ENCODE measurements around the gene APRT.
"Not testable (repeated sequence)": the region's sequence is repeated elsewhere in the genome, so short reads cannot be mapped to it uniquely, and the experiment has no call there.

The APRT gene

GRCh38 chr16:88772871-88773811 lies 38.6 kb downstream of the APRT start:
- no peak for DNase-seq (ENCODE audit: low read depth in 2 of 2)

GRCh38 chr16:88771781-88772180 lies 39.9 kb downstream of the APRT start:
- DNase-seq (ENCODE audit: low read depth in 2 of 2) = not testable (repeated sequence)

GRCh38 chr16:88771294-88771772 lies 40.4 kb downstream of the APRT start:
- DNase-seq (ENCODE audit: low read depth in 2 of 2) = no peak

GRCh38 chr16:88770461-88771293 lies 41.1 kb downstream of the APRT start:
- DNase-seq (ENCODE audit: low read depth in 2 of 2) = no peak

- DNase-seq (ENCODE audit: low read depth in 2 of 2) = no peak
Observed at GRCh38 chr16:88769617-88770460, 41.9 kb downstream of the APRT start.

GRCh38 chr16:88768071-88768783 lies 43.5 kb downstream of the APRT start:
- no peak for DNase-seq (ENCODE audit: low read depth in 2 of 2)

GRCh38 chr16:88767546-88768070 lies 44.1 kb downstream of the APRT start:
- no peak for DNase-seq (ENCODE audit: low read depth in 2 of 2)

- no peak for DNase-seq (ENCODE audit: low read depth in 2 of 2)
Observed at GRCh38 chr16:88766975-88767374, 44.8 kb downstream of the APRT start.

- DNase-seq (ENCODE audit: low read depth in 2 of 2) = no peak
Observed at GRCh38 chr16:88764913-88765349, 46.8 kb downstream of the APRT start.

- no peak for DNase-seq (ENCODE audit: low read depth in 2 of 2)
Observed at GRCh38 chr16:88764080-88764479, 47.6 kb downstream of the APRT start.

- DNase-seq (ENCODE audit: low read depth in 2 of 2) = no peak
Observed at GRCh38 chr16:88763502-88764053, 48.1 kb downstream of the APRT start.

GRCh38 chr16:88762941-88763340 lies 48.8 kb downstream of the APRT start:
- DNase-seq (ENCODE audit: low read depth in 2 of 2) = no peak

GRCh38 chr16:88762258-88762870 lies 49.4 kb downstream of the APRT start:
- DNase-seq (ENCODE audit: low read depth in 2 of 2) = no peak

- DNase-seq (ENCODE audit: low read depth in 2 of 2) = no peak
Observed at GRCh38 chr16:88761830-88762229, 49.9 kb downstream of the APRT start.

- no peak for DNase-seq (ENCODE audit: low read depth in 2 of 2)
Observed at GRCh38 chr16:88761143-88761534, 50.6 kb downstream of the APRT start.

GRCh38 chr16:88760424-88761142 lies 51.1 kb downstream of the APRT start:
- DNase-seq (ENCODE audit: low read depth in 2 of 2) = no peak

- DNase-seq (ENCODE audit: low read depth in 2 of 2) = no peak
Observed at GRCh38 chr16:88759976-88760350, 51.8 kb downstream of the APRT start.
